ENCODE results near the gene JARID2. TPM values are rescaled to one million over a fixed set of nuclear protein-coding genes. Genes with fewer than 3 reads are reported as not detected.

Gene JARID2
- total and polyA plus RNA-seq, 9 of the 15 experiments (the other 6 are each of a cell fraction or from before 2014, with no cell fraction given), result 5.0 to 29.0 (median 15.6) TPM

- TF ChIP-seq, protein P1, sequence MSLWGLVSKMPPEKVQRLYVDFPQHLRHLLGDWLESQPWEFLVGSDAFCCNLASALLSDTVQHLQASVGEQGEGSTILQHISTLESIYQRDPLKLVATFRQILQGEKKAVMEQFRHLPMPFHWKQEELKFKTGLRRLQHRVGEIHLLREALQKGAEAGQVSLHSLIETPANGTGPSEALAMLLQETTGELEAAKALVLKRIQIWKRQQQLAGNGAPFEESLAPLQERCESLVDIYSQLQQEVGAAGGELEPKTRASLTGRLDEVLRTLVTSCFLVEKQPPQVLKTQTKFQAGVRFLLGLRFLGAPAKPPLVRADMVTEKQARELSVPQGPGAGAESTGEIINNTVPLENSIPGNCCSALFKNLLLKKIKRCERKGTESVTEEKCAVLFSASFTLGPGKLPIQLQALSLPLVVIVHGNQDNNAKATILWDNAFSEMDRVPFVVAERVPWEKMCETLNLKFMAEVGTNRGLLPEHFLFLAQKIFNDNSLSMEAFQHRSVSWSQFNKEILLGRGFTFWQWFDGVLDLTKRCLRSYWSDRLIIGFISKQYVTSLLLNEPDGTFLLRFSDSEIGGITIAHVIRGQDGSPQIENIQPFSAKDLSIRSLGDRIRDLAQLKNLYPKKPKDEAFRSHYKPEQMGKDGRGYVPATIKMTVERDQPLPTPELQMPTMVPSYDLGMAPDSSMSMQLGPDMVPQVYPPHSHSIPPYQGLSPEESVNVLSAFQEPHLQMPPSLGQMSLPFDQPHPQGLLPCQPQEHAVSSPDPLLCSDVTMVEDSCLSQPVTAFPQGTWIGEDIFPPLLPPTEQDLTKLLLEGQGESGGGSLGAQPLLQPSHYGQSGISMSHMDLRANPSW (CRISPR knock-in tag; IDR thresholded peaks at IDR 0.05), result 0 out of 2 replicates have a peak, but pooled peaks have one; percentile 1
- TF ChIP-seq MTA2 (IDR thresholded peaks at IDR 0.05; ENCODE audit: low read depth) (no peak), ESRRA (IDR thresholded peaks at IDR 0.05; ENCODE audit: borderline replicate concordance, low read depth) (peak; percentile 74), ARNT (IDR thresholded peaks at IDR 0.05) (0 out of 4 replicates have a peak, but pooled peaks of 1 of the 2 experiments have one; percentile 58), ZBTB40 (IDR thresholded peaks at IDR 0.05) (peak; percentile 28; the same call in 1 of the 2 replicates), ZBTB40 (CRISPR knock-in tag; IDR thresholded peaks at IDR 0.05) (no peak), SMARCA4 (IDR thresholded peaks at IDR 0.05) (peak; percentile 42; the same call in 1 of the 2 replicates), NRF1 (conservative IDR thresholded peaks at IDR 0.05 in 1 of 2, IDR thresholded peaks at IDR 0.05 in 1 of 2) (no peak), PML (IDR thresholded peaks at IDR 0.05; ENCODE audit: low read length) (0 out of 2 replicates have a peak, but pooled peaks have one; percentile 5), ZNF57 (CRISPR knock-in tag; IDR thresholded peaks at IDR 0.05) (no peak), TBL1XR1 (IDR thresholded peaks at IDR 0.05; ENCODE audit: low read length in 2 of 2) (0 out of 4 replicates have a peak, but pooled peaks of 1 of the 2 experiments have one; percentile 57), ZFPM2 (CRISPR knock-in tag; IDR thresholded peaks at IDR 0.05) (no peak), RB1 (IDR thresholded peaks at IDR 0.05; ENCODE audit: low read depth) (no peak)
- TF ChIP-seq, protein P2, sequence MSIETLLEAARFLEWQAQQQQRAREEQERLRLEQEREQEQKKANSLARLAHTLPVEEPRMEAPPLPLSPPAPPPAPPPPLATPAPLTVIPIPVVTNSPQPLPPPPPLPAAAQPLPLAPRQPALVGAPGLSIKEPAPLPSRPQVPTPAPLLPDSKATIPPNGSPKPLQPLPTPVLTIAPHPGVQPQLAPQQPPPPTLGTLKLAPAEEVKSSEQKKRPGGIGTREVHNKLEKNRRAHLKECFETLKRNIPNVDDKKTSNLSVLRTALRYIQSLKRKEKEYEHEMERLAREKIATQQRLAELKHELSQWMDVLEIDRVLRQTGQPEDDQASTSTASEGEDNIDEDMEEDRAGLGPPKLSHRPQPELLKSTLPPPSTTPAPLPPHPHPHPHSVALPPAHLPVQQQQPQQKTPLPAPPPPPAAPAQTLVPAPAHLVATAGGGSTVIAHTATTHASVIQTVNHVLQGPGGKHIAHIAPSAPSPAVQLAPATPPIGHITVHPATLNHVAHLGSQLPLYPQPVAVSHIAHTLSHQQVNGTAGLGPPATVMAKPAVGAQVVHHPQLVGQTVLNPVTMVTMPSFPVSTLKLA (conservative IDR thresholded peaks at IDR 0.05), result peak in 1 of 2 experiments; percentile 1; a peak in 1 of 4 replicates
Measured at GRCh38 chr6:15243910-15244619, 1.8 kb upstream of the JARID2 start (continued).

Measured in K562 (cell line).